PC-3 (cell line): ENCODE results near the gene MAGEL2. TPM values are rescaled to one million over a fixed set of nuclear protein-coding genes. Genes with fewer than 3 reads are reported as not detected.

ENCODE experiments used
- ATAC-seq: fragments of 200-7000 bp; cut with Tn5 transposase; 2 replicates; pipeline ENCODE4 v1.9.1; 2020; ENCODE audit warnings: mild to moderate bottlenecking, moderate library complexity
- Bru-seq: library from RNA; stranded (reverse); fragments of 400-500 nt; gene quantifications from one replicate; lab custom pipeline; 2021; lab: Mats Ljungman, UMichigan
- BruChase-seq, 2 experiments: library from RNA; stranded (reverse); fragments of 400-500 nt; gene quantifications; one replicate each; lab custom pipeline; 2021; lab: Mats Ljungman, UMichigan
- BruUV-seq: library from RNA; stranded (reverse); fragments of 400-500 nt; replicated peaks from 2 replicates; lab custom pipeline; 2021; lab: Mats Ljungman, UMichigan
- CTCF ChIA-PET: fragments of 300-600 bp; sonication (Branson Sonifier 250); formaldehyde crosslinking; loops from one replicate; lab custom pipeline; 2022; ENCODE audit warnings: antibody characterized with exemption; lab: Charles Lee
- POLR2A ChIA-PET: fragments of 300-600 bp; sonication (Branson Sonifier 250); formaldehyde crosslinking; loops from one replicate; lab custom pipeline; 2022; ENCODE audit warnings: antibody characterized with exemption; ENCODE audit not compliant: unreplicated experiment; lab: Charles Lee
- DNase-seq: peaks from one replicate; pipeline ENCODE4 v3.0.0-alpha.2; 2015
- H2AFZ ChIP-seq: fragments of 300-600 bp; sonication (generic); 2 replicates; pipeline ENCODE4 v1.6.0; 2016; ENCODE audit warnings: antibody characterized with exemption, low read length
- H3F3A ChIP-seq: fragments of 300-600 bp; sonication (generic); one replicate; pipeline ENCODE4 v1.6.0; 2017; ENCODE audit warnings: antibody characterized with exemption, low read length, control low read depth, mild to moderate bottlenecking; ENCODE audit not compliant: unreplicated experiment
- H3K27ac ChIP-seq: fragments of 300-600 bp; sonication (generic); 2 replicates; pipeline ENCODE4 v1.5.1; 2016; ENCODE audit warnings: mild to moderate bottlenecking, low read length
- H3K27me3 ChIP-seq: fragments of 300-600 bp; sonication (generic); 2 replicates; pipeline ENCODE4 v1.6.1; 2016; ENCODE audit warnings: low read length, mixed read lengths
- H3K36me3 ChIP-seq: fragments of 300-600 bp; sonication (generic); 2 replicates; pipeline ENCODE4 v1.6.1; 2016; ENCODE audit warnings: low read depth, mixed run types, low read length, mixed read lengths
- H3K4me1 ChIP-seq: fragments of 300-600 bp; sonication (generic); 2 replicates; pipeline ENCODE4 v1.5.1; 2016; ENCODE audit warnings: low read length; ENCODE audit not compliant: insufficient read depth
- H3K4me2 ChIP-seq: fragments of 300-600 bp; sonication (generic); 2 replicates; pipeline ENCODE4 v1.6.0; 2016; ENCODE audit warnings: low read length
- H3K4me3 ChIP-seq: fragments of 300-600 bp; sonication (generic); 2 replicates; pipeline ENCODE4 v1.5.1; 2016; ENCODE audit warnings: mild to moderate bottlenecking, low read length, mixed read lengths
- H3K79me2 ChIP-seq: fragments of 300-600 bp; sonication (generic); 2 replicates; pipeline ENCODE4 v1.6.1; 2017; ENCODE audit warnings: low read length, mixed read lengths
- H3K9ac ChIP-seq: fragments of 300-600 bp; sonication (generic); 2 replicates; pipeline ENCODE4 v1.6.0; 2016; ENCODE audit warnings: mild to moderate bottlenecking, low read length
- H3K9me2 ChIP-seq: fragments of 300-600 bp; sonication (generic); replicated peaks from 2 replicates; pipeline ENCODE4 v1.6.1; 2016; ENCODE audit warnings: mixed run types, low read length, mixed read lengths
- H3K9me3 ChIP-seq: fragments of 300-600 bp; sonication (generic); 2 replicates; pipeline ENCODE4 v1.6.1; 2016; ENCODE audit warnings: low read length, mixed read lengths
- H4K20me1 ChIP-seq: fragments of 300-600 bp; sonication (generic); 2 replicates; pipeline ENCODE4 v1.6.1; 2016; ENCODE audit warnings: low read length, mixed read lengths
- CTCF ChIP-seq: fragments of 300-600 bp; sonication (generic); conservative IDR thresholded peaks from 2 replicates; pipeline ENCODE4 v1.5.1; 2017; ENCODE audit warnings: antibody characterized with exemption, low read depth, mild to moderate bottlenecking, low read length
- EZH2 ChIP-seq: fragments of 300-600 bp; sonication (generic); IDR thresholded peaks from one replicate; pipeline ENCODE4 v1.6.1; 2017; ENCODE audit warnings: antibody characterized with exemption, mild to moderate bottlenecking, low read length; ENCODE audit not compliant: unreplicated experiment
- EZH2phosphoT487 ChIP-seq: fragments of 300-600 bp; sonication (generic); IDR thresholded peaks from 2 replicates; pipeline ENCODE4 v1.6.1; 2018; ENCODE audit warnings: mild to moderate bottlenecking, antibody characterized with exemption, low read length, borderline replicate concordance
- intact Hi-C: fragments of 100-400 bp; cut with micrococcal nuclease; formaldehyde crosslinking; loops from 2 replicates; pipeline ENCODE4 v1.9.0; 2023
- long read RNA-seq: library from polyadenylated mRNA; unstranded; transcript quantifications from one replicate; pipeline ENCODE4 v2.0.0, GENCODE V29; 2021; ENCODE audit not compliant: unreplicated experiment
- total RNA-seq: library from RNA; depleted of rRNA; stranded (reverse); fragments of >200 nt; gene quantifications from 2 replicates; pipeline ENCODE4 v1.2.3, GENCODE V29; 2014; rRNA removed

The MAGEL2 gene
- total RNA-seq = not detected in 2 replicates
- percentile 12 among the genes with signal in this experiment for Bru-seq, nascent RNA
- percentile 12 among the genes with signal in this experiment for BruChase-seq, experiment 1, labeled RNA remaining after a 6-hour chase
- not detected for BruChase-seq, experiment 2, labeled RNA remaining after a 2-hour chase
- long read RNA-seq = 0 reads

GRCh38 chr15:23647421-23648370 is at the start of gene MAGEL2:
Gene MAGEL2 (minus strand): TSS chr15:23647867. CDS start chr15:23647742, 125 bp downstream.
- peaks cover 41% of the 10 kb centered on the region for H3K27me3 ChIP-seq
- H3K4me2 ChIP-seq = no peak within 1 kb of the TSS
- H3K9ac ChIP-seq = no peak within 1 kb of the TSS
- no peaks in the 10 kb centered on the region for H3K79me2 ChIP-seq
- no TSS peak for BruUV-seq
- ChIA-PET CTCF (no interaction called here), POLR2A (no interaction called here)
- no peak within 1 kb of the TSS for H2AFZ ChIP-seq
- H3K27ac ChIP-seq = no peak within 1 kb of the TSS
- no peak within 1 kb of the TSS for H3K4me3 ChIP-seq
- no peaks in the 10 kb centered on the region for H4K20me1 ChIP-seq
- no peaks in the 10 kb centered on the region for H3K36me3 ChIP-seq
- no peak for TF ChIP-seq EZH2phosphoT487
- no peak for TF ChIP-seq CTCF
- TF ChIP-seq EZH2 = no peak
- DNase-seq = no peak
- no peak for ATAC-seq
- no peaks in the 10 kb centered on the region for H3F3A ChIP-seq
- intact Hi-C loops = loop anchor here (5.0 kb wide), 1 partner anchor 210 kb away; no protein-coding TSS in a partner anchor
- H3K9me2 ChIP-seq = no peaks in the 10 kb centered on the region
- H3K9me3 ChIP-seq = no peaks in the 10 kb centered on the region
- H3K4me1 ChIP-seq = no peaks in the 10 kb centered on the region

- Histone ChIP-seq H3K27me3 (no peaks in the 10 kb centered on the region), H3K9me2 (no peaks in the 10 kb centered on the region), H3K4me2 (no peak overlapping the region), H3K9me3 (peaks cover 13% of the 10 kb centered on the region; the same call in 1 of the 2 replicates), H4K20me1 (no peaks in the 10 kb centered on the region), H3K4me3 (no peak overlapping the region), H3K9ac (no peak overlapping the region), H3F3A (no peaks in the 10 kb centered on the region), H3K79me2 (no peaks in the 10 kb centered on the region), H2AFZ (no peak overlapping the region), H3K27ac (no peak overlapping the region), H3K36me3 (no peaks in the 10 kb centered on the region), H3K4me1 (no peaks in the 10 kb centered on the region)
- BruUV-seq = no TSS peak
- TF ChIP-seq EZH2phosphoT487 (no peak), EZH2 (no peak), CTCF (no peak)
- CTCF ChIA-PET = no interaction called here
- DNase-seq (no peak), ATAC-seq (no peak)
- intact Hi-C loops = no loop called here
- POLR2A ChIA-PET = no interaction called here
Measured at GRCh38 chr15:23695282-23695681, 47.6 kb upstream of the MAGEL2 start.
